PC-9 (cell line): ENCODE results near the gene PLB1. TPM values are rescaled to one million over a fixed set of nuclear protein-coding genes. Genes with fewer than 3 reads are reported as not detected.

Experiments
- BruUV-seq: library from RNA; stranded (reverse); fragments of 400-500 nt; replicated peaks from 2 replicates; lab custom pipeline; 2021; lab: Mats Ljungman, UMichigan
- CTCF ChIA-PET: fragments of 300-600 bp; sonication (Branson Sonifier 250); formaldehyde crosslinking; loops from one replicate; lab custom pipeline; 2022; ENCODE audit warnings: antibody characterized with exemption; lab: Charles Lee
- POLR2A ChIA-PET: fragments of 300-600 bp; sonication (Branson Sonifier 250); formaldehyde crosslinking; loops from one replicate; lab custom pipeline; 2022; ENCODE audit warnings: antibody characterized with exemption; ENCODE audit not compliant: unreplicated experiment; lab: Charles Lee
- DNase-seq, 2 experiments: peaks; one replicate each; pipeline versions ENCODE4 v3.0.0 to v3.0.0-alpha.2; 2015 to 2022; ENCODE audit warnings: mixed read lengths in 1 of 2
- H2AFZ ChIP-seq: fragments of 200-600 bp; sonication (generic); 2 replicates; pipeline ENCODE4 v1.8.1; 2017; ENCODE audit warnings: antibody characterized with exemption
- H3F3A ChIP-seq: fragments of 200-600 bp; sonication (generic); 2 replicates; pipeline ENCODE4 v1.8.1; 2017; ENCODE audit warnings: antibody characterized with exemption, mild to moderate bottlenecking, low read depth; ENCODE audit not compliant: insufficient read depth
- H3K27ac ChIP-seq: fragments of 200-600 bp; sonication (generic); 2 replicates; pipeline ENCODE4 v1.6.1; 2016; ENCODE audit warnings: mixed run types
- H3K27me3 ChIP-seq: fragments of 200-600 bp; sonication (generic); 2 replicates; pipeline ENCODE4 v1.6.1; 2016; ENCODE audit warnings: low read depth, mixed run types; ENCODE audit not compliant: insufficient read depth
- H3K36me3 ChIP-seq: fragments of 200-600 bp; sonication (generic); 2 replicates; pipeline ENCODE4 v1.6.1; 2016; ENCODE audit warnings: low read depth, mixed run types
- H3K4me1 ChIP-seq: fragments of 200-600 bp; sonication (generic); replicated peaks from 2 replicates; pipeline ENCODE4 v1.6.1; 2016; ENCODE audit warnings: mixed run types; ENCODE audit not compliant: insufficient read depth
- H3K4me2 ChIP-seq: fragments of 200-600 bp; sonication (generic); 2 replicates; pipeline ENCODE4 v1.6.1; 2017; ENCODE audit warnings: mixed run types
- H3K4me3 ChIP-seq: fragments of 200-600 bp; sonication (generic); 2 replicates; pipeline ENCODE4 v1.6.1; 2016; ENCODE audit warnings: mixed run types
- H3K79me2 ChIP-seq: fragments of 200-600 bp; sonication (generic); 2 replicates; pipeline ENCODE4 v1.6.1; 2017; ENCODE audit warnings: low read depth, mixed run types
- H3K9me2 ChIP-seq: fragments of 200-600 bp; sonication (generic); 2 replicates; pipeline ENCODE4 v1.8.1; 2017; ENCODE audit warnings: mild to moderate bottlenecking; ENCODE audit not compliant: insufficient read depth
- H3K9me3 ChIP-seq: fragments of 200-600 bp; sonication (generic); 2 replicates; pipeline ENCODE4 v1.8.1; 2016; ENCODE audit warnings: low read depth; ENCODE audit not compliant: insufficient read depth
- H4K20me1 ChIP-seq: fragments of 200-600 bp; sonication (generic); 2 replicates; pipeline ENCODE4 v1.8.1; 2017; ENCODE audit not compliant: insufficient read depth
- CTCF ChIP-seq: fragments of 200-600 bp; sonication (generic); conservative IDR thresholded peaks from 2 replicates; pipeline ENCODE4 v1.6.1; 2017; ENCODE audit warnings: mixed run types, antibody characterized with exemption, mild to moderate bottlenecking, moderate library complexity
- EZH2 ChIP-seq: fragments of 200-600 bp; sonication (generic); IDR thresholded peaks from 2 replicates; pipeline ENCODE4 v1.8.0; 2017; ENCODE audit warnings: antibody characterized with exemption, low read depth
- intact Hi-C: fragments of 100-400 bp; cut with micrococcal nuclease; formaldehyde crosslinking; loops from one replicate; pipeline ENCODE4 v1.10.0; 2022; ENCODE audit not compliant: unreplicated experiment
- total RNA-seq: library from RNA; stranded (reverse); gene quantifications from 2 replicates; pipeline ENCODE4 v1.2.3, GENCODE V29; 2021

The PLB1 gene
- total RNA-seq, 1 experiment from 2014 or later: 2.7 TPM

- DNase-seq: no peak
- Histone ChIP-seq H3F3A (no peaks in the 10 kb centered on the region), H3K9me3 (no peaks in the 10 kb centered on the region), H3K79me2 (no peaks in the 10 kb centered on the region), H3K4me2 (no peak overlapping the region), H3K9me2 (no peaks in the 10 kb centered on the region), H3K4me1 (no peaks in the 10 kb centered on the region), H2AFZ (no peak overlapping the region), H3K27me3 (no peaks in the 10 kb centered on the region), H3K36me3 (no peaks in the 10 kb centered on the region), H4K20me1 (no peaks in the 10 kb centered on the region), H3K4me3 (no peak overlapping the region), H3K27ac (no peak overlapping the region)
- CTCF ChIA-PET: no interaction called here
- no peak for TF ChIP-seq EZH2
- TF ChIP-seq CTCF: no peak
- BruUV-seq: no TSS peak
- POLR2A ChIA-PET: no interaction called here
- intact Hi-C loops: no loop called here
Observed at GRCh38 chr2:28480403-28481049, 15.3 kb upstream of the PLB1 start.

- intact Hi-C loops: no loop called here
- Histone ChIP-seq H3K4me2 (no peak overlapping the region), H2AFZ (no peak overlapping the region), H3K9me2 (peaks cover under 1% of the 10 kb centered on the region; the same call in 1 of the 2 replicates), H3K36me3 (no peaks in the 10 kb centered on the region), H3K4me3 (no peak overlapping the region), H3F3A (no peaks in the 10 kb centered on the region), H3K79me2 (no peaks in the 10 kb centered on the region), H3K9me3 (no peaks in the 10 kb centered on the region), H3K4me1 (no peaks in the 10 kb centered on the region), H3K27me3 (no peaks in the 10 kb centered on the region), H3K27ac (no peak overlapping the region), H4K20me1 (no peaks in the 10 kb centered on the region)
- ChIA-PET CTCF (interaction anchor here (0.6 kb wide), 1 partner anchor 470 kb away, joined by 3 read pairs; no protein-coding TSS in a partner anchor), POLR2A (no interaction called here)
- TF ChIP-seq CTCF (no peak), EZH2 (no peak)
- BruUV-seq: no TSS peak
- DNase-seq: no peak
Observed at GRCh38 chr2:28481905-28482304, 14.0 kb upstream of the PLB1 start.

GRCh38 chr2:28484835-28485234 lies 11.0 kb upstream of the PLB1 start:
- CTCF ChIA-PET: no interaction called here

More at GRCh38 chr2:28484835-28485234, 11.0 kb upstream of the PLB1 start:
- H3K79me2 ChIP-seq: no peaks in the 10 kb centered on the region
- H3K4me2 ChIP-seq: no peak overlapping the region
- no TSS peak for BruUV-seq
- no peak overlapping the region for H3K27ac ChIP-seq
- H3K4me1 ChIP-seq: peaks cover 7% of the 10 kb centered on the region; the same call in 1 of the 2 replicates
- no peaks in the 10 kb centered on the region for H4K20me1 ChIP-seq
- no peaks in the 10 kb centered on the region for H3K36me3 ChIP-seq
- POLR2A ChIA-PET: no interaction called here
- TF ChIP-seq CTCF (no peak), EZH2 (no peak)
- H3K9me3 ChIP-seq: no peaks in the 10 kb centered on the region
- H3K4me3 ChIP-seq: no peak overlapping the region
- no peaks in the 10 kb centered on the region for H3K27me3 ChIP-seq
- H3K9me2 ChIP-seq: peaks cover 4% of the 10 kb centered on the region; the same call in 1 of the 2 replicates
- intact Hi-C loops: no loop called here
- no peak for DNase-seq
- no peaks in the 10 kb centered on the region for H3F3A ChIP-seq
- no peak overlapping the region for H2AFZ ChIP-seq
